SIG-M5 (cell line): Measurements from ENCODE around the gene PIP4K2C.
"Not testable (repeated sequence)": the region's sequence is repeated elsewhere in the genome, so short reads cannot be mapped to it uniquely, and the experiment has no call there.

Experiments used
- DNase-seq: peaks from one replicate; lab custom pipeline; 2025; lab: John Stamatoyannopoulos, UW

Gene PIP4K2C

DNA sequence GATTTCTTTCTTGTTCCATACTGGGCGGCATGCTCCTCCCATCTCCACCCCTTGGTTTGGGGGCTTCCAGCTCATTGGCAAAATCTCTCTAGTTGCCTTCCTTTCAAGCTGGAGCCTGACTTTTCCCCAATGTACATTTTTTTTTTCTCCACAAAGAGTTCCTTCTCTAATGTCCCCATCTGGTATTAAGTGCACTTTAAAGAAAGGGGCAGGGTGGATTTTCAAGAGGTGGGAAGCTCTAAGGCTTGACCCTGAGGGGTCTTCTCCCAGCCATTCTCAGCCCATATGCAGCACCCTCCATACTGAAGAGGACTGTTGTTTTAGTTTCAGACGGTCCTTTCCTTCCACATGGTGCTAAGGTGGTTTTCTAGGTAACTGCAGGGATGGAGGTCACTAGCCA is 5.8 kb upstream of the PIP4K2C start:
- DNase-seq, result no peak

DNA sequence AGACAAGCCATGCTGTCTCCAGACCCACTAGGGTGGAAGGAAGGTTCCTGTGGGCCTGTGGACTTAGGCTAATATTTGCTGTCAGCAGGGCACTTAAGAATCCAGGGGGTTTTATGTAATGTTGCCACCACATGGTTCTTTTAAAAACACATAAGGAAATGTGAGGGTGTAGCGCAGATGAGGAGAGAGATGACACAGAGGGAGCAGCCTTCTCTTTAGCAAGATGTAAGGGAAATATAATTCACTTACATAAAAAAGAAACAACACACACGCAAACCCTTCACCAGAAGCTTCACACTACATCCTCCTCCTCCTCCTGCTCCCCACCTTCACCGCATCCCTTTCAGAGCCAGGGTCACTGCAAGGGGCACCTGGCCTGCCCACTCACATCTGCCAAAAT is 4.9 kb upstream of the PIP4K2C start:
- DNase-seq, result no peak

DNA sequence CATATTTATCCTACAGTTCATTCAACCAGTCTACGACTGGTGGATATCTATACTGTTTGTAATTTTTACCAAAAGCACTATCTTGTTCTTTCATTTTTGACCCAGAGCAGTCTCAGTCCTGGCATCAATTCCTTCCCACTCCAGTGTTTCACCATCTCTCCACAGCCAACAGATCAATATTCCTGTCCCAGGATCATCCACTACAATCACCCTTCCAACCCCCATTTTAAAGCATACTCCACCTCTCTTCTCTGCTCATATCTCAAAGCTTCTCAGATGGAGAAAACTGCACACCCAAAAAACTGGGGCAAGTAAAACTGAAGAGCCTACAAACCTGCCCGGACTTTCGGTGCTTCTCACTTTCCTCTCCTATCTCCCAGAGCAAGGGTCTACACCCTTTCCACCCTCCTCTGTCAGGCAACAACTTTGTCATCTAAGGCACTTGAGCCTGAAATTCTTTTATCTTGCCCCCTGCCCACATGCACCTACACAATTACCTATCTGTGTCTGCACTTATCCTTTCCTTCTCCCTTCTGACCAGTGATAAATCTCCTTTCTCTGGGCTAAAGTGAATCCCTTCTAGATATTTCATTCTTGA is 4.1 kb upstream of the PIP4K2C start:
- DNase-seq, result no peak

DNA sequence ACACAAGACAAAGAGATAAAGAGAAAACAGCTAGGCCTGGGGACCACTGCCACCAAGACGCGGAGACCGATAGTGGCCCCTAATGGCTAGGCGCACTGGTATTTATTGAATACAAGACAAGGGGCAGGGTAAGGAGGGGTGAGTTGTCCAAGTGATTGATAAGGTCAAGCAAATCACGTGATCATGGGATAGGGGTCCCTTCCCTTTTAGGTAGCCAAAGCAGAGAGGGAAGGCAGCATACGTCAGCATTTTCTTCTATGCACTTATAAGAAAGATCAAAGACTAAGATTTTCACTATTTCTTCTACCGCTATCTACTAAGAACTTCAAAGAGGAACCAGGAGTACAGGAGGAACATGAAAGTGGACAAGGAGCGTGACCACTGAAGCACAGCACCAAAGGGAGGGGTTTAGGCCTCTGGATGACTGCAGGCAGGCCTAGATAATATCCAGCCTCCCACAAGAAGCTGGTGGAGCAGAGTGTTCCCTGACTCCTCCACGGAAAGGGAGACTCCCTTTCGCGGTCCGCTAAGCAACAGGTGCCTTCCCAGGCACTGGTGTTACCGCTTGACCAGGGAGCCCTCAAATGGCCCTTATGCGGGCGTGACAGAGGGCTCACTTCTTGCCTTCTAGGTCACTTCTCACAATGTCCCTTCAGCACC is 1.9 kb upstream of the PIP4K2C start:
- not testable (repeated sequence) for DNase-seq

DNA sequence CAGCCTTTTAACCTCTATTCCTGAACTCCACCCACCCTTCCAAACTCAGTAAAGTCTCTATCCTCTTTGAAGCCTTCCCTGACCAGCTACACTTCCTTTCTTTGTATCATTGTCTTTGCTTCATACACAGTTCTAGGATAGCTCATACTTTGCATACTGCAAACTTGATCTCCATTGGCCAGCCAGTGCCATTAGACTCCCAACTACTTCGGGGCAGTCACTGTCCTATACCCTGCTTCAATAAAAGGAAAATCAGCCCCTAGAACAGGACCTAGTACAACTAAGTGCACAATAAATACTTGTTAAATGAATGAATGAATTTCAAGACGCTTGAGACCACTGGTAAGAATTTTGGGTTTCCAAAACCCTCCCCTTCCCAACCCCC is 521 bp upstream of the PIP4K2C start:
- no peak for DNase-seq

DNA sequence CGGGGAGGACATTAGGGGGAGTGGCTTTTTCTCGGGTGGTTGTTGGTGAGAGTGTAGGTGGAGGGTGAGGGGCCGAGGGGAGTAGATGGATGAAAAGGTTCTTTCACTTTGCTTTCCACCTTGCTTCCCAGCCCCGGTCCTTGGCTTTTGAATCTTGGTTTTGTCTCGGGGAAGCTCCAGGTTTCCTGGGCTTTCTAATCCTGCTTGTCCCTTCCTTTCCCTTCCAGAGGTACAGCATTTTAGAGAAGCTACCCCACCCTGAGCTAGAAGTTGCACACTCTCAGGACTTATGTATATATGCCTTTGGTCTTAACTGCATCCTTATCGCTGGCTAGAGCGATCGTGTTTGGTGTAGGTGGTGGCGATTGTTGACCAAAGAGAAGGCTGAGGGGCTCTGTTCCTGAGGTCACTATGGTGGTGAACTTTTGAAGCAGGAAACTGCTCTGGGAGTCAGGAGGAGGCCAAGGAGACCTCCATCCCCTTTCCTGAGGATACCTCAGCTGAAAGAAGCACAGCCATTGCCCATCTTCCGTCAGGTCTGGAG is 862 bp downstream of the PIP4K2C start:
- no peak for DNase-seq

DNA sequence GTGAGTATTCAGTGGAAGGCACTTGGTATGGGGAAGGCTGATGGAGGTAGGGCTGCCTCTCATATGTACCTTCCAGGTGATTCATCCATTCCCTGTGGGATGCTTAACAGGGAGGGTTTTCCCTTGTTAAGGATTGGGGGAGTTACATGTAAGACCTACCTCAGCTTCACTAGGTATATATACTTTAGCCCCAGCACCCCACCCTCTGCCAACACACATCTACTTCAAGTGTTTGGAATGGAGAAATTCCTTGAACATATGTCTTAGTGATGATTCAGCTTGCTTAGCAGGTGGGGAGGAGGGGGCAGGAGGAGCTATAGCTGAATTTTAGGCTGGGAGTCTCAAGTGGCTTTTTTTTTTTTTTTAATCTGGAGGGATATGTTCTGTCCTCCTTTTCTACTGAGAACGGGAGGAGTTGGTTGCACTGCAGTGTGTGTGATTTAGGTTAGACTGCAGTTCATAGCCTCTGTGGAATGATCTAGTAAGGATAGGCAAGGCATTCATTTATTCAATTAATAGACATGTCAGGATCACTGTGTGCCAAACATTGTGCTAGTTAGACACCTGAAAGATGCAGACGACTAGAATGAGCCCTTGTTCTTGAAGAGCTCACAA is 1.7 kb downstream of the PIP4K2C start:
- no peak for DNase-seq

DNA sequence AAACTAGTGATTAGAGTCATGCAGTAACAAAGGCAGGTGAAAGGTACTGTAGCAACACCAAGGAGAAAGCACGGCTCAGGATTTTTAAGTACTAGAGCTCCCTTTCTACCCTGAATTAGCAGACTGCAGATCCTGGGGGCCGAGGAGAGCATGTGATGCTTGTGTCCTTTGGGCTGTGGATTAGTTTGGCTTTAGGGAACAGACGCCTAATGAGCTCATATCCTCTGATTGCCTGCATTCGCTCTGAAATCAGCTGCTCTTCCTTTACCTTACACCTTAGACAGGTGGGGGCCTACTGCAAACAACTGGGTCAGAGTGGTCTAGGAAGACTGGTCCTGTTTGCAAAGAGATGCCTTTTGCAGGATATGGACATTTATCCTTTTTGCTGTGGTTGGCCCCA is 2.2 kb downstream of the PIP4K2C start:
- no peak for DNase-seq

DNA sequence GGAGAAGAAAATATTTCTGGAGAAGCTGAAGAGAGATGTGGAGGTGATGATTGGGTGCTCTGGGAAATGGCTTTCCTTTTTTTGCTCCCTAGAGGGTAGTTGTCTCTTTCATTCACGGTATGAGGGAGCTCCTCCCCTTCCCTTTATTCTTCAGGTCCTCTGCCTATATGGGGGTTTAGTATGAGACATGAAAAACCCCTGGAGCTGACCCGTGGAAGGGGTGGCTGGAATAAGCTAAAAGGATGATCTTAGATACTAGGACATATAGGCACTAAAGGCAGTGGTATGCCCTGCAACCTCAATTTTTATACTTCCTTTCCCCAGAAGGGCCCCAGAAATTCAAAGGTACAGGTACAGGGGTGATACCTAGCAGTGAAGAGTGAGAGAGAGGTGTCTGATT is 9.4 kb downstream of the PIP4K2C start:
- no peak for DNase-seq

DNA sequence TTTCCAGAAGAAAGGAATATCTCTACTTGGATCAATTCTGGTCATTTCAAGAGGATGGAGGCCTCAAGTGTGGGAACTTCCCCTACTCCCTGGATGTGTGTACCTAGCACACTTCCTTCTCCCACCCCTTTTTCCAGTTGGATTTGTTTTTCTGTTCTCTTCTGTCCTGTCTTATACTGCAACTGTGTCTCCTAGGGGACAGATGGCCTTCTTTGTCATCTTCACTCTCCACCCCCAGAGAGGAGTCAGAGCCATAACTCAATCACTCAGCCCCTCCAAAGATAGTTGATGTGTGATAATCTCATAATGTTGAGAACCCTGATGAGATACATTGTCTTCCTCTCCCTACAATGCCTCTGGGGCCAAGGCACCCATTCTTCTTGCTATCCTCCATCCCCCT is 11.6 kb downstream of the PIP4K2C start:
- no peak for DNase-seq

DNA sequence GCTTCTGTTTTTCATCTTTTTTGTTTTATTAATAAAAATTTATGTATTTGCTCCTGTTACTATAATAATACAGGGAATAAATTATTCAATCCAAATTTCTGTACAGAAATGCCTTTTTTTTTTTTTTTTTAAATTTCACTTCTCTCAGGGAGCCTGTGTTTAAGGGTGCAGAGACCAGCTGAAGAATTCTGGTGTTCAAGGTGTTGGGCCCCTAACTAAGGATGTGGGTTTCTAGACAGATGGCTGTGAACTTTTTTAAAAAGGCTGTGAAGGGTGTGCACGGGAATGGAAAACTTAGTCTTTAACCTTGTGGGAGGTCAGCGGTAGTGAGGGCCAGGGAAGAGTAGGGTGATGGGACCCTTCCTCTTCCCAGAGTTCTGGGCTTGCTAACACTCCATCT is 12.3 kb downstream of the PIP4K2C start:
- no peak for DNase-seq

DNA sequence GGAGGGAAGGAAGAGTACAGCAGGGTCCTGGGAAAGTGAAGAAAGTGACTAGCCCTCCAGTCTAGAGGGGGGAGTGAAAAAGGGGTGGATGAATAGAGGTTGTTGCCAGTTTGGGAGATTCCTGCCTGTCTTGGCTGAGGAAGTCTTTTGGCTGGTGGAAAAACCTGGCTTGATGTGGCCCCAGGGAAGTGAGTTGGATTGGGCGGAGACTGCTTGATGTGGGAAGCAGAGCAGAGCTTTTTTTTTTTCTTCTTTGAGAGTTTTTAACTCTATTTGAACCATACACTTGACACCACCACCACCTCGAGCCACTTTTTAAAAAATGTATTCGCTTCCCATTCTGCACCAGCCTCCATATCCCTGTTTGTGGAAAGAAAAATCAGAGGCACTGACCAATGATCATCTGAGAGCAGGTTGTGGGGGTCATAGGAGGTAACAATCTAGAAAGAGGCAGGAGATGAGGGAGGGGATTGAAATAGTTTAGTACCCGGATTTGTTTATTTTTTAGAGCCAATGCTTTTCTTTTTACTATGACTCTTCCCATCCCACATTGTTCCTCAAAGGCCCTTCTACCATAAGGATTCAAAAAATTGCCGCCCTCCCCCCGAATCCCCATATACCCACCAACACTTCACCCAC is 12.9 kb downstream of the PIP4K2C start:
- no peak for DNase-seq

DNA sequence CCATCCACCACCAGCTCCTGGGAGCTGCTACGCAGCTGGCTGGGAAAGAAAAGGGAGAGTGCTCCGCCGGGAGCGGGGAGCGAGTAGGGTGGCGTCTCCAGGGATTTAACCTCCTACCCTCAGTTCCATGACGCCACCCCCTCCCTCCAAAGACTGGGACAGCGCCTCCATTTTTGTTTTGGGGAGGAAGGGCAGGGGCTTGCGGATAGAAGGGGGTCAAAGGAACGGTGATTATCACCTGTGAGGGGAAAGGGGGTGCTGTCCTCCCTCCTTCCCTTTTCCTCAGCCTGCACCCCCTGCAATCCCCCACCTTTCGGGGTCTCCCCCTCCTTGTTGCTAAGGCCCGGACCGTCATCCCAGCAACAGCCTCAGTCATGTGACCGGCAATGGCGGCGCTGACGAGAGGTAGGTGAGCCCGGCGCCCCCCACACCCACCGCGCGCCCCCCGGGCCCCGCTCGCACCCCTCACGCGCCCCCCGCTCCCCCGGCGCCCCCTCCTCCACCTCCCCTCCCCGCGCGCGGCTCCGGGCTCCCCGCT is 13.5 kb downstream of the PIP4K2C start, which contains the start of gene DTX3:
Gene DTX3 (plus strand): TSS at position 371 of the 538 bp plus-strand sequence. CDS start 1,694 bp downstream, outside the sequence.
- no peak for DNase-seq

DNA sequence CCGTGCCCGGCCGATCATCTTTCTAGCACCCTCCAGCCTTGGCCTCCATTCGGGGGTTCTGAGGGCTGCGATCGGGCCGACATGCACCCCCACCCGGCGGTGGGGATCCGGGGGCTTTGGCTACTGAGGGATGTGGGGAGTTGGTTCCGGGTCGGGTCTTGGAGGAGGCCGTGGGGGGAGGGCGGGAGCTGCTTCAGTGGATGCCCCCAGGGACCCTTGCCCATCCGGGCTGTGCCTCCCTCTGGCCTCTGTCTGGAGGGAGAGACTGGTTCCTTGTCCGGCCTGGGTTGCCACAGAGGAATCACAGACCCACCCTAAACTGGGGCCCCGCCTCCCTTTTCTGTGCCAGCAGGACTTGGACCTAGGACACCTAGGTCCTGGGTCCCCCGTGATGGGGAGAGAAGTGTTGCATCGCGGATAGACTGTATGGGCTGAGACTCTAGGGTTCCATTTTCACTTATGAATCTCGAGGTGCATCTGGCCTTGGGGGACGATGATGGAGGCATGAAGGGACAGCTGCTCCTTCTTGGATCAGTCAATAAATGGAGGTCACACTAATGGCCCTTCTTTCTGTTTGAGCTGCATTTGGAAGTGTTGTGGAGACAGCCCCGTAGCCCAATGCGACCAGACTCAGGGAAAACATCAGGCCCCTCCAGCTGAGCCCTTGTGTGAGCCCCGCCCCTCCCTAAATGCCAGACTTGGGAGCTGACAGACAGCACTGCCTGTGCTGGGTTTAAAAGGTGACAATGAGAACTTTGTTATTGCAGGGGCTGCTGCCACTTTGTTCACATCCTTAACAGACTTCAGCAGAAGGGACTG is 14.2 kb downstream of the PIP4K2C start:
- DNase-seq, result no peak

DNA sequence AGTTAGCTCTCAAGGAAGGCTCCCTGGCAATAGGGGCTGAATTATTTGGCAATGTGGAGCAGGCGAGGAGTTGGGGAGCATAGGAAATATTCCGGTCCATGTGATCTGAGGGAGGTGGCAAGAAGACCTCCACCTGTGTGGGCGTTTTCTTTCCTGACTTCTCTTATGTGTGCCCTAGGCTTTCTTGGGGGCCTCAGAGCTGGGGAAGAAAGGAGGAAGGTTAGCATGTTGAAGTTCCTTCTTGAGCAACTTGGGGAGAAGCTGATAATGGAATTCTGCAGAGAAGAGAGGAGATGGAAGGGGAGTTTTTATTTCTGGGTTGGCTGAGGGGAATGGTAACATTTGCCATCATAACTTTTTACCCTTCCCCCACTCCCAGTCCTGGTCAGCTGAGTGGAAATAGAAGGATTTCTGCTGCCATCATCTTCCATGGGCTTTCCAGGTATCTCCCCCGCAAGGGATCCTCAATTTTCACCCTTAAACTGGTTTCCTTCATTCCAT is 14.9 kb downstream of the PIP4K2C start:
- DNase-seq, result no peak

DNA sequence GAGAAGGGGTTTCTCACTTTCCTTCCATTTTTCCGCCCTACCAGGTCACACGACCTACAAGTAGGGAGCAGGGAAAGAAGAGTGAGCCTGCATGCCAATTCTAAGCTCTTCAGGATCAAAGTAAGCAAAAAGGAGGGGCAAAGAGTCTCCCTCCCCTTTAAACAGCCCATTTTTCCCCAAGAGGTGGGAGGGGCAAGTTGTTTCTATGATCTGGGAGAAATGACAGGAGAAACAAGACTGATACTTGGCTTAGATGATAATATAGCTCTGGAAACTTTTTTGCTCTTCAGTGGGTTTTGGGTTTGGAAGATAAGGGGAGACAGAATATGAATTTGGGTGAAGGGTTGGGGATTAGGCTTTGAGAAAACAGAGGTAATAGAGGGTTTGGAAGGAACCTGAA is 15.4 kb downstream of the PIP4K2C start:
- no peak for DNase-seq

DNA sequence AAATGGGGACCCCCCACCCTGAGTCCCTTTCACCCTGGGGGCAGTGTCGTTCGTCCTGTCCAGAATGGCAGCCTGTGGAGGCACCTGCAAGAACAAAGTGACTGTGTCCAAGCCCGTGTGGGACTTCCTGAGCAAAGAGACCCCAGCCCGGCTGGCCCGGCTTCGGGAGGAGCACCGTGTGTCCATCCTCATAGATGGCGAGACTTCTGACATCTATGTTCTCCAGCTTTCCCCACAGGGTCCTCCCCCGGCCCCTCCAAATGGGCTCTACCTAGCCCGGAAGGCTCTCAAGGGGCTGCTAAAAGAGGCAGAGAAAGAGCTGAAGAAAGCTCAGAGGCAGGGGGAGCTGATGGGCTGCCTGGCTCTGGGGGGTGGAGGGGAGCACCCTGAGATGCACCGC is 15.8 kb downstream of the PIP4K2C start:
- no peak for DNase-seq

DNA sequence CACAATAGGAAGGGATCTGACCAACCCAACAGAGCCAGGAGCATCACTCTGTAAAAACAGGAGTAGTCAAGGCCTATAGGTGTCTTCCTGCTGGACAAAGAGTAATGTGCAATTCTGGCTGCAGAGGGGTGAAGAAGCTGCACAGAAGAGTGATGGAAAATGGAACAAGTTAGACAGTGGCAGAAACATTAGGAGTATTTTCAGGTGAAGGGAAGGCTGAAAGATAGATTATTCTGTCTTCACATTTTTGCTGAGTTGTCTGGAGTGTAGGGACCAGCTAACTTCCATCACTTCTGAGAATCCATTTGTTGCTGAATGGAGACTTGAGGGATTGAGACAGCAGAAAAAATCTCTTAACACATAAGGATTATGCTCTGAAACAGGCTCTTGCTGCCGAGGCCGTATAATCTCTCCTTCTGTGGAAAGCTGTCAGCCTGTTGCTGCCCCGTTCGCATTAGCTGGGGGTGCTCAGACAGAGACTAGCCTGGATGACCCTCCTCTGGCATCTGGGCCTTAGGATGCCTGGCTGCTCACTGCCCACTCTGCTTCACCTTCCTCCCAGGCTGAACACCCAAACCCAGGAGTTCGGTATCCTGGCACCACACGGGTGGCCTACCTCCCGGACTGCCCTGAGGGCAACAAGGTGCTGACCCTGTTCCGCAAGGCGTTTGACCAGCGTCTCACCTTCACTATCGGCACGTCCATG is 17.1 kb downstream of the PIP4K2C start:
- no peak for DNase-seq

DNA sequence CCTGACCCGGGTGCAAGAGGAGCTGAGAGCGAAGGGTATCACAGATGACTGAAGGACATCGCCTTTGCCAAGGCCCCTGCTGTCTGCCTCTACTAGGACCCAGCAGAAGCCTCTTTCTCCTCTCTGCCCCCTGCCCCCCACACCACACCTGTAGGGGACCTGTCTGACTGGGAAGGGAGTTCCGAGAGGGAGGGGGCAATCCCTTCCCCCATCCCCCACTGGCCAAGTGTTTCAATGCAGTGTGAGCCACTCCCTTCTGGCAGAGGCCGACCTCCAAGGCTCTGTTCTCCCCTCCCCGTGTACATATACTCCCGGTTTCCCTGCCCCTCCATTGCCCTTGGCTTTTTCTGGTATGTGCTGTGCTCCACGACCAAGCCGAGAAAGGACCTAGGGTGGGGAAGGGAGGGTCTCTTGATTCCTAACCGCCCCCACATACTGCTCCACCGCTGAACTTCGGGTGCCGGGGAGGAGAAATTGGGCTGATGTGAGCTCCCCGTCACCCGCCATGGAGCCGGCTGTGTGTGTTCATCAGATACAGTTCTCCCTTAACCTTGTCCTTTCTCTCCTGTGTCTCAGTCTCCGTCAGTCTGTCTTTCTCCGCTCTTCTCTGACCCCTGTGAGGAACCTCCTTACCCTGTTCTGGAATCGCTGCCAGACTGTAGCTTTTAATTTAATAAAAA is 18.2 kb downstream of the PIP4K2C start:
- no peak for DNase-seq
